HG02981 (cell line): Measurements from ENCODE around the gene PPAN.

Experiments
- ATAC-seq: cut with Tn5 transposase; IDR thresholded peaks from one replicate; pipeline ENCODE4 v1.9.1; 2021; ENCODE audit warnings: mild to moderate bottlenecking, moderate library complexity; ENCODE audit not compliant: unreplicated experiment

PPAN gene

DNA sequence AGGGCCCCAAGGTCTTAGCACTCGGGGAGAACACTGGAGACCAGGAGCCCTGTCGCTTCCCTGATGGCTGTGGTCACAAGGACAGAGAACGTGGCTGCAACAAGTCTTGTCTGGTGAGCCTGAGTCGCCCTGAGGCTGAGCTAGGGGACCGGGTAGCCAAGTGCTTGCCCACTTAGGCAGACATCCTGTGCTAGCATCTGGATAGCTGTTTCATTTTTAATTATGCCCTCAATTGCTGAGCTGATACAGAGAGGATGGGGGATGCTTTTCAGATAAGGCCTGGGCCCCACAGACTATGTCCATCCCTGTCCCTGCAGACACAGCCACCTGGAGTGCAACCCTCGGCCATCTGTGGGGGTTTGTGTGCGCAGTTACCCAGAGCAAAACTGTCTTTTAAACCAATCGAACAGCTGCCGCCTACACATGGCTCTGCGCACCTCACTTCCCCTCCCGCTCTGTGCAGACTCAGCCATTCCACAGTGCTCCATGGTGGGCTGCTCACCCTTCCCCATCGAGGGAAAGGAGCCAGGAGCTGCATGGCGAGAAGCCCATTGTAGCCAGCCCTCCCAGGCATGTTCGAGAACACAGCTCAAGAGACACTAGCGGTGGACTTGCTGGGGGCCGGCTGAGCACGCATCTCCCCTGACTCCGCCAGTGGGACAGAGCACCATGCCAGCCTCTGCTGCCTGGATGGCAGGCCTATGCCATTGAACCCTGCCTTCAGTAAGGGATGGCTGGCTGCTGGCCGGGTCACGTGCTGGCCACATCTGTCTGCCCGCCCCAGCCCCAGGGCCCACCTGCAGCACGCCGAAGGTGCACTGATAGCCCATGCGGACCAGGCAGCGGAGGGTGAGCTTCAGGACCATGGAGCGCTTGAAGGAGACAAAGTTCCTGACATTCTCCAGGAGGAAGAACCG is 33.0 kb downstream of the PPAN start:
- ATAC-seq = no peak

DNA sequence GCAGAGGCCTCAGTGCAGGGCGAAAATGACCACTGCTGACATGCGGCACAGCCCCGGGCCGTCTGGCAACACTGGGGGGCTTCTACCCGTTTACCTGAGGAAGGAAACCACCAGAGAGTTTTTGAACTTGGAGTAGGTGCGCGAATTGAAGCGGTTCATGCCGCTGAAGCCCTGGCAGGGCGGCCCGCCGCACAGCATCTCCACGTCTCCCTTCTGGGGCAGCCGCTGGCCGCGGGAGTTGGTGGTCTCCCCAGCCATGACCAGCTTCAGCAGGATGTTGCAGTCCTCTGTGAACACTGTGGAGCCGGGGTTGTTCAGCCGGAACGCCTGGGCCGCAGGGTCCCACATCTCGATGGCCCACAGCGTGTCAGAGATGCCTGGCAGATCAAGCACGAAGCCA is 33.8 kb downstream of the PPAN start:
- ATAC-seq = no peak

DNA sequence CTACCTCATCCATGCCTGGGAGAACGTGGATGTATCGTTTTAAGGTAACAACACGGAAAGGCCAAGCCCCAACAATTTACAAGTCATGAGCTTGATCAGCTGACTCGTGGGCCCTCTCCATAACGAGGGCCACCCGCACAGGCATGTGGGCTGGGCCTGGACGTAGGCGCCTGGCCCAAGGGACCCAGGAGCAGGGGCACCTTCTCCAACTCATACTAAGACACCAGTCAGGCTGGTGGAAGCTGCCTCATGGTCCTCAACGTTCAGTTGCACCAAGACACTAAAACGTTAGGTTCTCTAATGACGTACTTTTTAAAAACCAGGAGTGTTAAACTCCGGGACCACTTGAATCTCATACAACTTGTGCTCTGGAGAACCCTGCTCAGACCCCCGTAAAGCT is 35.3 kb downstream of the PPAN start:
- ATAC-seq = no peak

DNA sequence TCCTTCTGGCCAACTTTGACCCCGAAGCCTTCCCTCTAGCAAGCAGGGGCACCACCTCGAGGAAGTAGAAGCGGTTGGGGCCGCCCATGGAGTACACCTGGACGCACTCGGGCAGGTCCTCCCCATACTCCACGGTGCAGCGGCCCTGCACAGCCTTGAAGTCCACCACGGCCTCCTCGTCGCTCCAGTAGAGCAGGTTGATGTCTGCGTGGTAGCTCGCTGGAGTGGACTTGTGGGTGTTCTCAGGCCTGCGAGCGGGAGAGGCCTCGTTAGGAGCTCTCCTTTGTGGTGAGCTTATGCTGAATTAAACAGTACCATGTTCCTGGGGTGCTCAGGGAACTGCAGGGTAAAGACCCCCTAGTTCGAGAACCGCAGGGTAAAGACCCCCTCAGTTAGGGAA is 35.8 kb downstream of the PPAN start:
- ATAC-seq = no peak

DNA sequence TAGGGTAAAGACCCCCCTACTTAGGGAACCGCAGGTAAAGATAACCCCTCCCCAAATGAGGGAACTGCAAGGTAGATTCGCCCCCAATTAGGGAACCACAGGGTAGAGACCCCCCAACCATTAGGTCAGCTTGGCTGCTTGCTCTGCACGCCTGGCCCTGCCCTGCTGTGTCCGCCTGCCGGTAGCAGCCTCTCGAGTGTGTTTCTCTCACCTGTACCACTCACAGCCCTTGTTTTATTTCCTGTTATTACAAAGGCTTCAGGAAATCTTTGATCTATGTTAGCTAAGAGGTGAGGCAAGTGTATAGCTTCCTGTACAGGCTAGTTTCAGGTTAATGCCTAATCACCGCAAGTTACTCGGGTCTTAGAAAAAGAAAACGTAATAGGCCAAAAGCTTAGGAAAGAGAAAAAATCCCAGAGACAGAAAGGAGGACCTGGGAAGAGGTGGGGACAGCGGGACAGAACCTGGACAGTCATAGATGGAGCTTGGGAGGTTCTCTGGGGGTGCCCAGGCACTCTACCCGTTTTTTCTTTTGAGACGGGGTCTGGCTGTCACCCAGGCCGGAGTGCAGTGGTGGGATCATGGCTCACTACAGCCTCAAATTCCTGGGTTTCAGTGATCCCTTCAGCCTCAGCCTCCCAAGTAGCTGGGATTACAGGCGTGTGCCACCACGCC is 36.7 kb downstream of the PPAN start:
- ATAC-seq = no peak

DNA sequence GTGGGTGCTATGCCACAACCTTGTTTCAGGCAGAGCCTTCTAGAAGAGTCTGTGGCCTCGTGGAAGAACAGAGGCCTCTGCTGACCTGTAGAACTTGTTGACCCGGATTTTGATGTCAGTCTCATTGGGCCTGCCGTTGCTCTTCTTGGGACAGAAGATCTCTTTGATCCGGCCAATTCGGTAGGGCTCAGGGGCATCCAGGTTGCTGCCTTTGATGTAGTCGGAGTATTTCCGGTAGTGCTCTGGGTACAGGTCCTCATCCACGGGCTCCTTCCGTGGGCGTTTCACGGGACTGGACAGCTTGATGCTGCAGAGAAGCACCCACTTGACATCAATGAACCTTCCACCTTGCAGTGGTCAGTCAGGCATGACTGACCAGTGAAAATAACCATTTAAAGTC is 37.5 kb downstream of the PPAN start:
- ATAC-seq = no peak

DNA sequence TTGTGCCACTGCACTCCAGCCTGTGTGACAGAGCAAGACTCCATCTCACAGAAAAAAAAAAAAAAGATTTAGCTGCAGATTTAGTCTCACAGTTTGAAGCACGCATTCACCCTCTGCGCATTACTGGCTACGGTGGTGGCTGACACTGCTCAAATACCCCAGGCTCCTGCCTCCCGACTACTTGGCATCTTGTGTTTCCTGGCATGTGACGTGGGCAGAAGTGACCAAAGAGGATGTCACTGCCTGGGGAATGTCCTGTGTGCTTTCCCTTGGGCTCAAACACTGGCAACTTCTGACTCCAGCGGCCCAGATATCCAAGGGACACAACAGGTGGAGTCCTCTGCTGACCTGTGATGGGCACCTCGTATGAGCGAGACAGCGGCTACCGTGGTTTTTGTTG is 38.2 kb downstream of the PPAN start:
- no peak for ATAC-seq

DNA sequence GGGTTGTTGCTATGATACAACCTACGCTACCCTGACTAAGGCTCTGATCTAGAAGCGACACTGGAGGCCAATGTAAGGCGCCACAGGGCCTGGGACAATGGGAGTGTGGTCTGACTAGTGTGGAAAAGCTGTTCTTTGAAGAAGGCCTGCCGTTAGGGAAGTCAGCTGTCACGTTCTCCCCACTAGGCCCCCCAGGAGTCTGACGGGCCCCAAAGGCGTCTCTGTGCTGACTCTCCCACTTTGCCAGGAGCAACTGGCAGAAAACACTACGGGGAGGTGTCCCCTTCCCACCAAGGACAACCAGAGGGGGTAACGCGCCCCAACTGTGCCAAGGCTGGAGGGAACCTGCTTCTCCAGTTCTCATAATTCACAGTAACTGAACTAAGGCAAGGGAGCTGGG is 38.9 kb downstream of the PPAN start:
- ATAC-seq = no peak

DNA sequence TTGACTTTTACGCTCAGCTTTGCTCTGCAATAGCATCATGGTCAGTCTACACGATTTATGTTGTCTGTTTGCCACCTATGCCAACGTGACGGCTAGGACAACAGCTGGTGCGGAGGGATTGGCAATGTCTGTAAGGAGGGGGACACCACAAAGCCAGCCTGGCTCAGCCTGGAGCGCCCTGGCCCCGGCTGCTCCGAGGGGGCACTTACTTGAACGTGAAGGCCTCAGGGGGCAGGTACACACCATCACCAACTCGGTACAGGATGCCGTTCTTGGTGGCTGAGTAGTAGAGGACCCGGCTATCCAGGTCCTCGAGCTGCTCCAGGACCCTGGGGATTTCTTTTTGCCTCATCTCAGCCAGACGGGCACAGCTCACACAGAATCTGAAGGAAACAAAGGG is 40.0 kb downstream of the PPAN start:
- ATAC-seq = no peak

DNA sequence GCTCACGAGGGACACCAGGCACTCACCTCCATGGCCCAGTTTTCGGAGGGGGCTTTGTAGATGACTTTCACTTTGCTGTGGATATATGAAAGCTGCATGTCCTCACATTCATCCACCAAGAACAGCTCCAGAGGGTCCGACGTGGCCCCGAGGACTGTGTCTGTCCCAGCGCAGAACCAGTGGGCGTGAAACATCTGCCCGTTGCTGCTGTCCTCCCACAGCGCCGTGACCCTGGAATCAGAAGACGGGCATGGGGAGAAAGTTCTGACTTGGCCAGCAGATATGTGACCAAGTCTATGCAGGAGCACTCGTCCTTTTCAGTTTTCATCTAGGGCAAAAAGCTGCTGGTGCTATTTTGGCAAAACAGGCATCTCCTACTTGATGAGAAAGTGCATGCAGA is 43.3 kb downstream of the PPAN start:
- no peak for ATAC-seq

DNA sequence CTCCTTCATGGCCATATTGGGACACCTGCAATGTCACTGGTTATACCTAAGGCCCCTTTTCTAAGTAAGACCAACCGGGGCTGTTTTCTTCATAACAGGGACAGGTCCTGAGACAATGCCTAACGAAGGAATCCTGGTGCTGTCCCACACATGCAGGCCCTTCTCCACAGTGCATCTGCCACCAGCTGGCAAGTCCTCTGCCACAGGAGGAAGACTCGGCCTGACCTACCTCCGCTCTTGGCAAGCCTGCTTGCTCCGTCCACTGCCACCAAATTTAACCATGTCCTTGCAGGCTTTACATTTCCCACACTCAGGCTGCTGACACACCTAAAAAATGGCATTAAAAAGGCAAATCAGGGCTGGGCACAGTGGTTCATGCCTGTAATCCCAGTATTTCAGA is 45.4 kb downstream of the PPAN start:
- no peak for ATAC-seq

DNA sequence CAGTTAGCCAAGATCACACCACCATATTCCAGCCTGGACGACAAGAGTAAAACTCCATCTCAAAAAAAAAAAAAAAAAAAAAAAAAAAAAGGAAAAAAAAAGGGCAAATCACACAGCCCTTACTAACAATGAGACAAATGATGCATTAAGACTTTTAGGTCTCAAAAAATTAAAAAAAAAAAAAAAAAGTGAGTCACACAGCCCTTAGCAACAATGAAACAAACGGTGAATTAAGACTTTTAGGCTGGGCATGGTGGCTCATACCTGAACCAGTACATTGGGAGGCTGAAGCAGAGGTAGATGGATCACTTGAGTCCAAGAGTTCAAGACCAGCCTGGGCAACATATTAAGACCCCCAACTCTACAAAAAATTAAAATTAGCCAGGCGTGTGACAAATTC is 45.9 kb downstream of the PPAN start:
- no peak for ATAC-seq

DNA sequence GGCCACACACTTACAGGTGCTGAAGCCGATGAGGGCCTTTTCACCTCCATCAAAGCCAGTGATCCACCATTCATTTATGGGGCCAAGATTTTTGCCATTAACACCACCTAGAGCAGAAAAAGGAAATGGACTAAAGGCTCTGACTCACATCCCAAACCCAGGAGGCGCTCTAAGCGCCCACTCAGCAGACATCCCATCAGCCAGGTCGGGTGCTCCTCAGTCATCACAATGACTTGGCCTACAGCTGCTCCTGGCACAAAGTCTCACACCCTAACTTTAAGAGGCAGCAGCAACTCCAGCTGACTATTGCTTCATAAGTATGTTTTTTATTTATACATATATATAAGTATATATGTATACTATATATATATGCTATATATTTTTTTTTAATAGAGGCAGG is 49.7 kb downstream of the PPAN start:
- ATAC-seq = no peak

DNA sequence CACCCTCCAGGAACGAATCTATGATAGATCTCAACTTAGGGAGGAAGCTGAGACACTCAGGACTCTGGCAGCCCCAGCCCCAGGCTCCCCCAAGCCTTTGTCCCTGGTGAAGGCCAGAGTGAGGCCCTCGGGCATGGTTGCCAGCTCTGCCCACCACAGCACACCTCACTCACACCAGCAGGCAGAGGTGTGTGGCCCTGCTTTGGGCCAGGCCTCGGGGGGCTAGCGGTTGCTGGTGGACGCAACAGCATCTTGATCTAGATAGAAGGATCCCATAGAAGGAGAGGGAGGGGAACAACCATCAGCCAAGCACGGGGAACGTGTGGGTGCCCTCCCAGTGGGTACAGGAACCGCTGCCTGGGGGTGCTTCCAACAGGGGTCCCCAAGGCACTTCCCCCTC is 51.9 kb downstream of the PPAN start:
- no peak for ATAC-seq

DNA sequence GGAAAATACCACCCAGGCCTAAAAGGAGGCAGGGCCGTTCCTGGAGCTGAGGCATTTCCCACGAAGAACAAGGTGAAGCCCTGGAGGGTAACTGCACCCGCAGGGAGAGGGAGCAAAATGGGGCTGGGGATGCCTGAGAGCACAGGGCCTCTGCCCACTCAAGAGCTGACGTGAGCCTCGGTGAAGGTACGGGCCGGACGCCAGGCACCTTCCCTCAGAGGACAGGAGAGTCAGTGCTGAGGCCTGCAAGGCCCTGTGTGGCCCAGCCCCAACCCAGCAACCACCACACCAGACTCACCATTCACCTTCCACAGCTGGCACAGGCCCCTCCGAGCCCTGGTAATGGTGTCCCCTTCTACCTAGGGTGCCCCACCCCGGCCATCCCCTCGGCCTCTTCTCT is 52.3 kb downstream of the PPAN start:
- ATAC-seq = no peak

DNA sequence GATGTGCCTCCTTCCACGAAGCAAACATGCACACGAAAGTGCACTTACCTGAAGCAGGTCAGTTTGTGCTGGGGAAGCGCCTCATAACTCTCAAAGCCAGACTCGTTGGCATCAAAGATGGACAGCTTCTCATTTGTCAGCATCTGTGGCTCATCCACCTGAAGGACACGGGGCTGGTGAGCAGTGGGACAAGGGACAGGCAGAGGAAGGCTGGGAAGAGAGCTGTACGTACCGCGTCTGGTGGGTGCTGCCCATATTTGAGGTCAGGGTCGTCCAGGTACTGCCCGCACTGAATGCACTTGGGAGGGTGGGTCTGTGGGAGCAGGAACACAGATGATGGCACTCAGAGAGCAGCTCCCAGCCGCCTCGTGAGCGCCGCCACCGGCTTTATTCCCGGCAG is 53.4 kb downstream of the PPAN start:
- no peak for ATAC-seq
